Urinary bladder (tissue), 4 donors: ENCODE data around the gene PDE8B. TPM values are rescaled to one million over a fixed set of nuclear protein-coding genes. Genes with fewer than 3 reads are reported as not detected.

Source experiments
- DNase-seq: peaks from one replicate; pipeline ENCODE4 v3.0.0-alpha.2; 2015; ENCODE audit errors: extremely low spot score
- H3K27ac ChIP-seq: one replicate; pipeline ENCODE4 v1.5.1; 2013; ENCODE audit warnings: low read depth, mild to moderate bottlenecking, moderate library complexity
- H3K36me3 ChIP-seq: one replicate; pipeline ENCODE4 v1.6.1; 2013; ENCODE audit warnings: mild to moderate bottlenecking, moderate library complexity; ENCODE audit not compliant: insufficient read depth
- H3K4me1 ChIP-seq: one replicate; pipeline ENCODE4 v1.6.1; 2013; ENCODE audit warnings: mild to moderate bottlenecking, moderate library complexity; ENCODE audit not compliant: insufficient read depth
- H3K4me3 ChIP-seq: one replicate; pipeline ENCODE4 v1.5.1; 2013; ENCODE audit warnings: low read depth, low read length
- WGBS: extraction: QIAGEN DNeasy Blood & Tissue Kit; methylation state at CpG from one replicate; pipeline ENCODE4 v1.1.7; 2013; 5-methylcytosine and 5-hydroxymethylcytosine counted together
- polyA plus RNA-seq: library from polyadenylated mRNA; stranded (reverse); fragments of 200-250 nt; gene quantifications from one replicate; pipeline ENCODE4 v1.2.3, GENCODE V29; 2013
- total RNA-seq: library from RNA; depleted of rRNA; stranded (reverse); fragments of >200 nt; gene quantifications from one replicate; pipeline ENCODE4 v1.2.3, GENCODE V29; 2014
- donor health status: healthy with polysubstance abuse.
- donor health status: healthy.

PDE8B gene
- total and polyA plus RNA-seq, 2 donors: 2.4 to 2.9 TPM

DNA sequence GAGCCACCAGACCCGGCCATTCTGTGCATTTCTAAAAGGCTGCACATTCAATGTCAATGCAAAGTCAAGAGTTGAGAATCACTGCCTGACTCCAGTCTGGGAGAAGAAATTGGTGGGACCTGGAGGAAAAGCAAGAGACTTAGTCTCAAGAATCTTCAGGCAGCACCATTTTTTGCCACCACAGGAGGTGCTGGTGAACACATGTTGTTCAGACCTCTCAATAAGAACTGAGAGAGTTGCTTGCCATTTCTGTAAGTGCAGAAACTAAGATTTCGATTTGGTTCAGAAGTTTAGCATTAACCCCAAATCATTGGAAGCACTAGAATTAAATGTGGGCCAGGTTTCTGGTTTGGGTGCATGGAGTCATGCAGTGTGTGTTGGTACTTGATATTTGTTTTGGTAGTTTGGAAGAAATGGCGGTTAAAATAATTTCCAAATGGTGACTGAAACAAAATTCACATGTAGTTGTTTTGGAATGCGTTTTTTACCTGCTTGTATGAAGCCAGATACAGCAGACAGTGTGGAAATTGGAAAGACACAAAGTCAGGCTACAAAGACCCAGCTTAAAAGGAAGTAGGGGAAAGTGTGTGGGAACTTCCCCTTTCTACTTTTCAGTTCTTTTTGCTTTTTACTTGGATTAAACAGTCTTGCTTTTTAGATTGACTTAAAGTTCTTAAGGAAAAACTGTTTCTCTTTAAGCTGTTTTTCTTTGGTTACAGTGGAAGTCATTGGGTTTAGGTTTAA is 20.4 kb downstream of the PDE8B start:
- Histone ChIP-seq H3K4me3 (no peak overlapping the region), H3K27ac (no peak overlapping the region), H3K4me1 (no peaks in the 10 kb centered on the region), H3K36me3 (no peaks in the 10 kb centered on the region)
- DNase-seq: no peak
- 84% methylated on average over 4 of the region's 4 CpGs for WGBS

DNA sequence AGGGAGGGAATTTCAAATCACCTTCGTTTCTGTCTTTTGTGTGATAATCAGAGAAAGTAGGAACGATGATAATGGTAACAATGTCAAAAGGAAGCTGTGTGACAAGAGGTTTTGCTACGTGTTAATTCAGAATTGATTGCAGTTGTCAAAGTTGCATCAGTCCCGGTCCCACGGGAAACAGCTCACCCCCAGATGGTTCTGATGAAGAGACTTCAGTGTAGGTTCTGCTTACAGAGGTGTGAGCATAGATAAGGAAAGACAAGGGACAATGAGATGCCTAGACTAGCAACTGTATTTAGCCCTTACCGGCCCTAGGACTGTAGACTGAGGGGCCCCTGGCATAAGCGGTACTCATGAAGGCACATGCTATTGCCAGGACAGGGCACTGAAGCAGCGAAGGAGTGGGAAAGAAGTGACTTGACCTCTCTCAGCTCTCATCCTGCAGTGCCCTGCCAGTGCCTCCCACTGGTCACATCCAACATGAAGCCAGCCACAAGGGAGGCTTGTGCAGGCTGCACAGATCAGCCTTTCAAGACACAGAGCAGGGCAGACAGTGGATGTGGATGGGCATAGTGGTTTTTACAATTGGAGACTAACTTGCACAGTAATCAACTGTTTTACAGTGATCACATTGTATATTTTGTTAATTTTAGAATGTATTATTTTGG is 21.1 kb downstream of the PDE8B start:
- no peak overlapping the region for H3K27ac ChIP-seq
- no peak for DNase-seq
- no peaks in the 10 kb centered on the region for H3K36me3 ChIP-seq
- 55% methylated on average over 8 of the region's 8 CpGs for WGBS
- H3K4me1 ChIP-seq: no peaks in the 10 kb centered on the region
- no peak overlapping the region for H3K4me3 ChIP-seq

DNA sequence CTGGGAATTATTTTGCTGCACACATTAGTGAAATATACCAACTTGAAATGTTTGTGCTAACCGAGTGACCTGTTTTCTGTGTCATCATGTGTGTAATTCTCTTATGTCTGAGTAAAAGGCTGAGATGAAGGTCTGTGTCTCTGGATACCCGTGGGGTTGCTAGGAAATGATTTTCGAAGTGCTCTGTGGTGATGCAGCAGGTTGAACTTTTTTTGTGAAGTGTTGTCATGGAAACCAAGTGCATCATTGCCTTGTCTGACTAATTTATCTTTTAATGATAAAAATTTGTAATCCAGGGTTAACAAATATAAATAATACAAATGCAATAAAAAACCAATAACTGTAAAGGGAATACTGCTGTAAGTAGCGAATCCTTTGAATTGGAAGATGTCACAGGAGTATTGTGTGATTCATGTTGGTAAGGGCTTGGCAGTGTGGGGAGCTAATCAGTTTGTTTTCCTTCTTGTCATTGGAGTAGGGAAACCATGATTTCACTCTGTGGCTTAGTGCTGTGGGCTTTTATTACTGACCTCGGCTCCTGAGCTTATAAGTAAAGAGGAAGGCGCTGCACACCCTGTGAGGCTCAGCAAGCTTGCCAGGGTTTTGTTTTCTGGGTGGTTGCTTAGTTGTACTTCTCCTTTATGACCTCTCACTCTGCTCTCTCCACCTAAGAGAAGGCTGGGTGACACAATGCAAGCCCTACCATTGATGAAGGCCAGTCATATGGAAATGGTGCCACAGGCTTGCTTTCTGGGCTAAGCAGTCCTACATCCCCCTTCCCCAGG is 22.3 kb downstream of the PDE8B start:
- Histone ChIP-seq H3K27ac (no peak overlapping the region), H3K36me3 (no peaks in the 10 kb centered on the region), H3K4me1 (no peaks in the 10 kb centered on the region), H3K4me3 (no peak overlapping the region)
- no peak for DNase-seq
- WGBS: 66% methylated on average over 6 of the region's 6 CpGs

GRCh38 chr5:77235846-77236721 is 25.6 kb downstream of the PDE8B start:
- Histone ChIP-seq H3K4me3 (no peak overlapping the region), H3K27ac (no peak overlapping the region), H3K4me1 (no peaks in the 10 kb centered on the region), H3K36me3 (no peaks in the 10 kb centered on the region)
- no peak for DNase-seq
- WGBS: 61% methylated on average over 3 of the region's 3 CpGs

- no peak for DNase-seq
- no peaks in the 10 kb centered on the region for H3K36me3 ChIP-seq
- no peak overlapping the region for H3K27ac ChIP-seq
- H3K4me3 ChIP-seq: no peak overlapping the region
- 75% methylated on average over 3 of the region's 3 CpGs for WGBS
- H3K4me1 ChIP-seq: no peaks in the 10 kb centered on the region
Measured at GRCh38 chr5:77239126-77239741, 28.8 kb downstream of the PDE8B start.

DNA sequence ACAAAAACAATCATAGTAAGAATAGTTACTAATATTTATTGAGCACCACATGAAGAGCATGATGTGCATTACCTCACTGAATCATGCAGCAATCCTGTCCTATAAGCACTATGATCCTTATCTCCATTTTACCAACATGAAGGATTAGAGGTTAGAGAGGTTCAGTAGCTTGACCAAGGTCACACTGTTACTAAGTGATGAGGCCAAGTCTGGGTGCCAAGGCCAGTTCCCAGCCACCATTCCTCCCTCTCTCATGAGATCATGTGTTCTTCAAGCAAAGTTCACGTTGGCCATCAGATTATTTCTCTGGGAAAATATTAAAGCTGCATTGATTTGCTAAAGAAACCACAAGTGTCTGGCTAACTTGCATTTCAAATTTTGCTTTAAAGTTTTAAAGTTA is 31.0 kb downstream of the PDE8B start:
- Histone ChIP-seq H3K4me3 (no peak overlapping the region), H3K4me1 (no peaks in the 10 kb centered on the region), H3K27ac (no peak overlapping the region), H3K36me3 (no peaks in the 10 kb centered on the region)
- no peak for DNase-seq
- WGBS: 63% methylated on average over 1 of the region's 1 CpG

DNA sequence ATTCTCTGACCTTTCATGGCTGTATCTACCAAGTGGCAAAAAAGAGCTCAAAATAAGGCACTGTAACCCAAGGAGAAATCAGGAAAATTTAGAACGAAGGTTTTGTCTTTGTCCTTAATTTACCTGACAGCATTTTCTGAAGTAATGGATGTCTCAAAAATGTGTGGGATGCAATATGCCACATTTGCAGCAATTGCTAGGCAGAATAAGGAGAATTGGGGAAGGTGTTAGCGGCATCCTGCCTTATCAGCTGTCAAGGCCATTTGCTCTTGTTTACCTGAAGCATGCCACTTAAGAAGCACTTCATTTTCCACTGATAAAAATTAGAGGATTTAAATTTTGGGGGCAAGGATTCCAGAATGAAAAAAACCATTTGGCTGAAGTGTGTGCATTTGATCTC is 39.0 kb downstream of the PDE8B start:
- no peak overlapping the region for H3K4me3 ChIP-seq
- WGBS: 74% methylated on average over 2 of the region's 2 CpGs
- no peak overlapping the region for H3K27ac ChIP-seq
- no peaks in the 10 kb centered on the region for H3K36me3 ChIP-seq
- no peaks in the 10 kb centered on the region for H3K4me1 ChIP-seq
- DNase-seq: no peak

DNA sequence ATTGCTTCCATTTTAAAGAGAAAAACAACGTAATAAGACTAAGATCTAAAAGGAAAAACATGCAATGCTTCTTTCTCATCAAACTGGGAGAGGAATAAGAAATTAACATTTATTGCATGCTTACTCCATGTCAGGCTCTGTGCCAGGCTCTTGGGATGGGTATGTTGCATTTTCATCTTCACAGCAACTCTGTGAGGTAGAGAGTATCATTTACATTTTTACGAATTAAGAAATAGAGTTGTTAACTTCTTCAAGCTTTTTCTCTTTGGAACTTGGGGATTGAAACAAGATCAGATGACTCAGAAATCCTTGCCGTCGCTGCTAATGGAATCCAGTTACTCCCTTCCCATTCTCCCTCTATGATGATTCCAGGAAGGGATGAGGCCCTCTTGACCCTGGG is 39.5 kb downstream of the PDE8B start:
- H3K4me1 ChIP-seq: no peaks in the 10 kb centered on the region
- H3K36me3 ChIP-seq: no peaks in the 10 kb centered on the region
- no peak overlapping the region for H3K27ac ChIP-seq
- no peak for DNase-seq
- 79% methylated on average over 4 of the region's 4 CpGs for WGBS
- H3K4me3 ChIP-seq: no peak overlapping the region

DNA sequence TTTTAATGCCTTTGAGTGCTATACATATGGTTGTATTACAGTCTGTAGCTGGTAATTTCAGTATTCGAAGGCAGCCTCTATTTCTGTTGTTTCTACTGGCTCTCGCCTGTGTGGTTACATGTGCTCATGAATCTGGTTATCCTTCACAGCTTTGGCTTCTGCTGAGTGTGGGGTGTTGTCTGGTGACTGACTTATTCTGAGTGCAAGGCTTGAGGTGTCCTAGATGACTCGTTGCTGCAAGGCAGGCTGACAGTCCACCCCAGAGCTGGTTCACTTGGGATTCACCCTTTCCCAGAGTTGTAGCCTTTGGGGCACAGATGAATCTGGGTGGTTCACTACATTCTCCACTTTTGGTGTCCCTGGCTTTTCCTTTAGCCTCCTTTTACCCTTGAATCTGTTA is 41.4 kb downstream of the PDE8B start:
- Histone ChIP-seq H3K4me1 (no peaks in the 10 kb centered on the region), H3K27ac (no peak overlapping the region), H3K36me3 (no peaks in the 10 kb centered on the region), H3K4me3 (no peak overlapping the region)
- DNase-seq: no peak
- 76% methylated on average over 3 of the region's 3 CpGs for WGBS

GRCh38 chr5:77255617-77256016 is 45.1 kb downstream of the PDE8B start:
- no peak overlapping the region for H3K4me3 ChIP-seq
- no peaks in the 10 kb centered on the region for H3K36me3 ChIP-seq
- H3K27ac ChIP-seq: no peak overlapping the region
- H3K4me1 ChIP-seq: no peaks in the 10 kb centered on the region
- WGBS: 77% methylated on average over 6 of the region's 6 CpGs
- DNase-seq: no peak

- Histone ChIP-seq H3K27ac (no peak overlapping the region), H3K4me3 (no peak overlapping the region), H3K36me3 (no peaks in the 10 kb centered on the region), H3K4me1 (no peaks in the 10 kb centered on the region)
- no peak for DNase-seq
- 100% methylated on average over 1 of the region's 1 CpG for WGBS
Measured at GRCh38 chr5:77256406-77256805, 45.9 kb downstream of the PDE8B start.

- WGBS: 90% methylated on average over 1 of the region's 1 CpG
- Histone ChIP-seq H3K4me1 (no peaks in the 10 kb centered on the region), H3K4me3 (no peak overlapping the region), H3K27ac (no peak overlapping the region), H3K36me3 (no peaks in the 10 kb centered on the region)
- no peak for DNase-seq
Measured at GRCh38 chr5:77258652-77259051, 48.2 kb downstream of the PDE8B start.

DNA sequence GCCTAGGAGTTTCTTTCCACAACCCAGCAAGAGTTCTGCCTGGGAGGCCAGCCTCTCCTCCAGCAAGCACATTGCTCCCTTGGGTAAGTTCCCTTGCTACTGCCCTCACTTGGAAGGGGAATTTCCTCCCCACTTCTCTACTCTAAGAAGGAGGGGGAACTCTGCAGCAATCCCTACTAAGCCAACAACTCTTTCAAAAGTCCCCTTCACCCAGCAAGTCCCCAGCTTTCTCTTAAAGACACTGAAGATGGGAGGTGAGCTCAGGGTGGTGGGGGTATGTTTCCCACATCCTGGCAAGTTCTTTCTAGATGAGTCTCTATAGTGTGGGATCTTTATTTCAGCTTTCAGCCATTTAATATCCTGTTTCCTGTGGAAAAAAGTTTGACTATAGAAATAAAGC is 49.0 kb downstream of the PDE8B start:
- Histone ChIP-seq H3K4me1 (no peaks in the 10 kb centered on the region), H3K36me3 (no peaks in the 10 kb centered on the region), H3K27ac (no peak overlapping the region), H3K4me3 (no peak overlapping the region)
- no peak for DNase-seq
